HG03097 (cell line): ENCODE data around the gene NPIPA3.
"Not testable (repeated sequence)": the region's sequence is repeated elsewhere in the genome, so short reads cannot be mapped to it uniquely, and the experiment has no call there.

ENCODE experiments used
- ATAC-seq: cut with Tn5 transposase; IDR thresholded peaks from one replicate; pipeline ENCODE4 v1.9.1; 2021; ENCODE audit not compliant: unreplicated experiment, low FRiP score

The NPIPA3 gene

DNA sequence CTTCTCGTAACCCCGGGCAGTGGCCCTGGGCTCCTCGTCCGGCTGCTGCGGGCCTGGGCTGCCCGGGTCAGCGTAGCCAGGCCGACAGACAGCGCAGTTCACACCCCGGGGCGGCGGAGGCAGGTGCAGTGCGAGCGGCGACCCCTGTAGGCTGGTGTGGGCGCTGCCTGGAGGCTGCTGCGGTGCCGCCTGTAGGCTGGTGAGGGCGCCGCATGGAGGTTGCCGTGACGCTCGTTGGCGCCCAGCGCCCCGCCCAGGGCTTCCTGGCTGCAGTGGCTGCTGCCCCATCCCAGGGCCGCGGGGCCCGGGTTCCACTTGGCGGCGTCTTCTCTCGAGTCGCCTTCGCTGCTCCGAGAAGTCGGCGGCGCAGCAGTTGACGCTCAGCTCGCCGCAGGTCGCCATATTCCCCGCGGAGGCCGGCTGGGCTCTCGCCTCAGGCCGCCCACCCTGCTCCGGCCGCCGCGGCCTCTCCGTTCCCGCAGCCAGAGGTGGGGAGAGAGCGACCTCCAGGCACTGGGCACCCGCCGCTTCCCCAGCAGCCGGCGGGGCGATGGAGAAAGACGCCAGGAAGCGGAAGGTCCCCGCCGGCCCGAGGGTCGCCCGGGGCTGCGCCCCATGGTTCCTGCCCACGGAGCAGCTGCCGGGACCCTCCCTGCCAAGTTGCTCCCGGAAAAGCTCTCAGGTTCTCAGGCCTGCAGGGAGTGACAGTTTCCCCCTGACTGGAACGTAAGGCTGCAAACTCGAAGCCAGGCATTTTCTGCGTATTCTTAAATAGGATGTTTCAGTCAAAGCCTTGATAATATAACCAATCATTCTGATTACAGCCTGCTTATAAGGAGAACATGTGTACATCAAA lies at the start of gene NPIPA3:
Gene NPIPA3 (plus strand): TSS at position 256 of the 856 bp plus-strand sequence. CDS start 5,533 bp downstream, outside the sequence.
- ATAC-seq, result peak; percentile 97

DNA sequence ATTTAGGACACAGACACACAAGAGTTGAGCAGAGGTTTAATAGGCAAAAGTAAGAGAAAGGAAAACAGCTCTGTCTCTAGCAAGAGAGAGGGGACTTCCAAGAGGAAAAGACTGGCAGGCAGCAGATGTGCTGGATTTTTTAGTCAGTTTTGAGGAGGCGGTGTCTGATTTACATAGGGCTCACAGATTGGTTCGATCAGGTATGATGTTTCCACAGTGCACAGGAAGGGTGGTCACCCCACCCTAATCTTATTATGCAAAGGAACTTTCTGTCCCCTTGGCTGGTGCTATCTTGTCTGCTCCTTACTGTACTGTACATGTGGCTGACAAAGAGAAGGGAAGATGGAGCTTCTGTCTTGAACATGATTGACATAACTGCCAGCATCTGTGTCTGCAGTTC lies 45.1 kb upstream of the NPIPA3 start:
- ATAC-seq, result peak; percentile 73

DNA sequence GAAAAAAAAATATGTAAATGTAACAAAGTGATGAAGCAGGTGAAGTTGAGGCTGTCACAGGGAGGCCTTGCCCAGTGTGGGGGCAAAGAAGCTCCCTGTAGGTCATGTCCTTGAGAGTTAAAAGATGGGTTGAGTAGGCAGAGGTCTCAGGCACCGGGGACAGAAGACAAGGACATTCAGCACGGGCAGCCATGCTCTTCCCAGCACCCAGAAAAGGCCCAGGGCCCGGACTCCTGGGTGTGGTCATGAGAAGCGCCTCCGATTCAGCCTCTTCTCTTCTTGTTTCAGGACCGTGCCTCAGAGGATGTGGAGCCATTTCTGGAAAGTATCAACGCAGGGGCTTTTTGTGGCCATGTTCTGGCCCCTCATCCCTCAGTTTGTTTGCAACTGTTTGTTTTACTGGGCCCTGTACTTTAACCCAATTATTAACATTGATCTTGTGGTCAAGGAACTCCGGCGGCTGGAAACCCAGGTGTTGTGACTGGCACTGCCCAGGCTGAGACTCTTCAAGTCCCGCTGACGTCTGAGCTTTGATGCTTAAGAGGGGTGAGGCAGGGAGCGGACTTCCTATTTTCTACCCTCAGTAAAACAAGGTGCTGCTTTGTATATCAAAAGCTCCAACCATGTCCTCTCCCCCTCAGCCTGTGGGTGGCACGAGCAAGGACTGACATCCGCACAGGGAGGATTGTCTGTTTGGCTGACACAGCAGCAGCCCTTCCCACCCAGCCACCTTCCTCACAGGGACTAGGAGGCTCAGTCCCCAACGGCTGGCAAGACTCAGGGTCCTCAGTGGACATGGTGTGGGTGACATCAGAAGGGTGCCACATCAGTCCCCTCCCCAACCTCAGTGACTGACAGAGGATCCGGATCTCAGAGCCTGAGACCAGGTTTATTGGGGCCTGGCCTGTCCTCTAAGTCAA lies 35.6 kb upstream of the NPIPA3 start:
- ATAC-seq, result no peak

DNA sequence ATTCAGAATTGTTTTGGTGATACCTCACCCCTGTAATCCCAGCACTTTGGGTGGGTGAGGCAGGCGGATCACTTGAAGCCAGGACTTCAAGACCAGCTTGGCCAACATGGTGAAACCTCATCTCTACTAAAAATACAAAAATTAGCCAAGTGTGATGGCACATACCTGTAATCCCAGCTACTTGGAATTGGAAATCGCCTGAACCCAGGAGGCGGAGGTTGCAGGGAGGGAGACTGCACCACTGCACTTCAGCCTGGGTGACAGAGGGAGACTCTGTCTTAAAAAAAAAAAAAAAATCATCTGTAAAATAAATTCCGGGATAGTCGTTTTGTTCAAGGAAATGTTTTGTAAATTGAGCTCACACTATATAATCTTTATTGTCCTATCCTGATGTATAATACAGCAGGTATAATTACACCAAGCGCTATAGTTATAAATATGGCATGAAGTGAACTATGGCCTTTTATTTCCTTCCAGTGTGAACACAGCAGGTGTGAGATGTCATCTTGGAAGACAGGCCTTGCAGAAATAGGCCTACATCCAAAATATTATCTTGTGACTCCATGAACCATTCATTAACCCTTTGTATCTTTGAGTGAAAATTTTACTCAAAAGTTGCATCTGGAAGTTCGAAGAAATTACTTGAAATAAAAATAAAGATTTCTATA lies 34.5 kb upstream of the NPIPA3 start:
- ATAC-seq, result no peak

DNA sequence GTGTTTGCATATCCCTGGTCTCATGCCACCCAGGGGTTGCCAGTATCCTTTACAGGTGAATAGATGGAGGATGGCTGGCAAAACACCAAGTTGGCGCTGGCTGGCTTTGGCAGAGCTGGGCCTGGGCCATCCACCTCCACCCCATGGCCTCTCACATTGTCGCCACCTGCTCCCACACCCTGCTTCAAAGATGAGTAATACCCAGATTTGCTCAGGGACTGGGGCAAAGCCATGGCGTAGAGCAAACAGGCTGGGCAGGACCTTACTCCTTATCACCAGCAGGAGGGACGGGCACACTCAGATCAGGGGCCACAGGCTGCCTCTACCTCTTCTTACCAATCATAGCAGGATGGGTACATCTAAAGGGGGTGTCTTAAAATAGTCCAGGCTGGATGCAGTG lies 33.4 kb upstream of the NPIPA3 start:
- ATAC-seq, result no peak

DNA sequence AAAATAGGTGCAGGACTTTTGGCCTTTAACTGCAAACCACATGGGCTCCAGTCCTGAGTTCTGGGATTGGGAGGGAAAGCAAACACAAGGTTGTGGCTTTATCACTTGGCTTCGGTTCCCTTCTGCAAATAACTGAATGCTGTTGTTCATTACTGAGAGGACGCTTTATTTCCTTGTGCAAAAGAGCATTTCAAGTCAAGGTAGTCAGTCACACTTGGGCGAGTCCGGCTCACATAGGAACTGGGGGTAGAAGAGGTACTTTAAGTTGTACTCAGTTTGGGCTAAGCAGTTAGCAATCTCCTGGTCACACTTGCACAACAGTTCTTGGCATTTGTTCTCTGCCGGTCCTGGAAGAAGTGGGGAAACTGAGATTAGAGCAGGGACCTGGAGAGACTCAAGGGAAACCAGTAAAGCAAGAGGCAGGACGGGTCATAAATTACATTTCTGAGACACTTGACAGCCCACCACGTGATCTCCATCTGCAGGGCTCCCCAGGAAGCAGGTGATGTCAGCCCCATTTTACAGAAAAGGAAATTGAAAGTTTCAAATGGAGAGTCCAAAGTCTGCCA lies 30.7 kb upstream of the NPIPA3 start:
- peak; percentile 61 for ATAC-seq

DNA sequence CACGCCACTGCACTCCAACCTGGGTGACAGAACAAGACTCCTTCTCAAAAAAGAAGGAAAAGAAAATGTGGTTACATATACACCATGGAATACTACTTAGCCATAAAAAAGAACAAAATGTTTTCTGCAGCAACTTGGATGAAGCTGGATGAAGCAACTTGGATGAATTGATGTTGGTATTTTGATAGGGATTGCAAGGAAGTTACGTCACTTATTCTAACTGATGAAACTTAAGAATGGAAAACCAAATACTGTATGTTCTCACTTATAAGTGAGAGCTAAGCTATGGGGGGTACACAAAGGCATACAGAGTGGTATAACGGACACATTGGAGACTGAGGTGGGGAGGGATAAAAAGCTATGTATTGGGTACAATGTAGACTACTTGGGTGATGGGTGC lies 26.6 kb upstream of the NPIPA3 start:
- ATAC-seq, result no peak

DNA sequence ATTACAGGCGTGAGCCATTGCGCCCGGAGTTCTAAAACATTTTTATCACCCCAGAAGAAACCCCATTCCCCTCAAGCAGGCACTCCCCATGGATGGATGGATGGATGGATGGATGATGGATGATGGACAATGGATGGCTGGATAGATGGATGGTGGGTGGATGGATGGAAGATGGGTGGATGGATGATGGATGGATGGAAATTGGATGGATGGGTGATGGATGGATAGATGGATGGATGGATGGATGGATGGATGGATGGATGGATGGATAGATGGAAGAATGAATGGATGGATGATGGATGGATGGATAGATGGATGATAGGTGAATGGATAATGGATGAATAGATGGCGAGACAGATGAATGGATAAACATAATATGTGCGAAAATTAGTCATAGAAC lies 25.6 kb upstream of the NPIPA3 start:
- ATAC-seq, result no peak

DNA sequence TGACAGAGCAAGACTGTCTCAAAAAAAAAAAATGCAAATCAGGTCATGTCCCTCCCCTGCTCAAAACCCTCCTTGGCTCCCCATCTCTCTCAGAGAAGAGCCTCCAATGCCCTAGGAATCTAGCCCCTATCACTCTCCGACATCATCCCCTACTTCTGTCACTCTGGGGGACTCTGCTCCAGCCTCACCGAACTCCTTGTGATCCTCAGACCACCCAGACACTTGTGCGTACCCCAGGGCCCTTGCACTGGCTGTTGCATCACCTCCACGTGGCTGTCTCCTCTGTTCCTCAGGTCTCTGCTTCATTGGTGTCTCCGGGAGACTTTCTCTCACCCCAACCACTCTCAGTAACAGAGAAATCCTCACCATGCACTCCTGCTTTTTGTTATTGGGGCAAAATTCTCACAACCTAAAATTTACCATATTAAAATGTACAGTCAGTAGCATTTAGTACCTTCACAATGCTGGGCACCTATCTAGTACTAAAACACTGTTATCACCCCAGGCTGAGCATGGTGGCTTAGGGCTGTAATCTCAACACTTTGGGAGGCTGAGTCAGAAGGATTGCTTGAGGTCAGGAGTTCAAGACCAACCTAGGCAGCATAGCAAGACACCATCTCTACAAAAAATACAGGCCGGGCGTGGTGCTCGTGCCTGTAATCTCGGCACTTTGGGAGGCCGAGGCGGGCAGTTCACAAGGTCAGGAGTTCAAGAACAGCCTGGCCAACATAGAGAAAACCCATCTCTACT lies 24.3 kb upstream of the NPIPA3 start:
- ATAC-seq, result no peak

DNA sequence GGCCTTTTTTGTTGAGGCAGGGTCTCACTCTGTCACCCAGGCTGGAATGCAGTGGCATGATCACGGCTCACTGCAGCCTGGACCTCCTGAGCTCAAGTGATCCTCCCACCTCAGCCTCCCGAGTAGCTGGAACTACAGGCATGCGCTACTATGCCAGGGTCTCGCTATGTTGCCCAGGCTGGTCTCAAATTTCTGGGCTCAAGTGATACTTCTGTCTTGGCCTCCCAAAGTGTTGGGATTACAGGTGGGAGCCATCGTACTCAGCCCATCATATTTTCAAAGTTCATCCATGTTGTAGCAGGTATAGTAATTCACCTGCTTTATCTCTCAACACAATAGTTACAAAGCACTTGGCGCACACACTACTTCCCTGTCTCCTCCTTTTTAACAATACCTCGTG lies 22.8 kb upstream of the NPIPA3 start:
- not testable (repeated sequence) for ATAC-seq

DNA sequence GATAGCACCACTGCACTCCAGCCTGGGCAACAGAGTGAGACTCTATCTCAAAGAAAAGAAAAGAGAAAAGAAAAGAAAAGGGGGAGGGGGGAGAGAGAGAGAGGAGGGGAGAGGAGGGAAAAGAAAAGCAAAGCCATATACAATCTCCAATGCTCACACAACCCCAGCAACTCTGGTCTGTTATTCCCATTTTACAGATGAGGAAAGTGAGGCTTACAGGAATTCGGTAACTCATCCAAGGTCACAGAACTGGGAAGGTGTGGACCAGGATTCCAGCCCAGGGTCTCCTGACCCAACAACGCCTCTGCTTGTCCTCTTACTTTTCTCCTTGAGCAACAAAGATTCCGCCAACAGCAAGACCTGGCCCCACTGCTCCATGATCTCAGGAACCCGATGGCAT lies 22.1 kb upstream of the NPIPA3 start:
- no peak for ATAC-seq

DNA sequence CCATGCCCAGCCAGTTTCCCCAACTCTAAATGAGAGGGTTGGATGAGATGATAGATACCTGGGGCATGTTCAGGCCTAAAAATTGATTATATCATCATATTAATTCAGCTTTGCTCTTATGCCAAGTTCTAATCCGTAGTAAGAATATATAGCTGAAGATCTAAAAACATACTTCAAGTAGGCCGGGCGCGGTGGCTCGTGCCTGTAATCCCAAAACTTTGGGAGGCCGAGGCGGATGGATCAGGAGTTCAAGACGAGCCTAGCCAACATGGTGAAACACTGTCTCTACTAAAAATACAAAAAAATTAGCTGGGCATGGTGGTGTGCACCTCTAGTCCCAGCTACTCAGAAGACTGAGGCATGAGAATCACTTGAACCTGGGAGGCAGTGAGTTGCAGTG lies 21.1 kb upstream of the NPIPA3 start:
- ATAC-seq, result no peak

DNA sequence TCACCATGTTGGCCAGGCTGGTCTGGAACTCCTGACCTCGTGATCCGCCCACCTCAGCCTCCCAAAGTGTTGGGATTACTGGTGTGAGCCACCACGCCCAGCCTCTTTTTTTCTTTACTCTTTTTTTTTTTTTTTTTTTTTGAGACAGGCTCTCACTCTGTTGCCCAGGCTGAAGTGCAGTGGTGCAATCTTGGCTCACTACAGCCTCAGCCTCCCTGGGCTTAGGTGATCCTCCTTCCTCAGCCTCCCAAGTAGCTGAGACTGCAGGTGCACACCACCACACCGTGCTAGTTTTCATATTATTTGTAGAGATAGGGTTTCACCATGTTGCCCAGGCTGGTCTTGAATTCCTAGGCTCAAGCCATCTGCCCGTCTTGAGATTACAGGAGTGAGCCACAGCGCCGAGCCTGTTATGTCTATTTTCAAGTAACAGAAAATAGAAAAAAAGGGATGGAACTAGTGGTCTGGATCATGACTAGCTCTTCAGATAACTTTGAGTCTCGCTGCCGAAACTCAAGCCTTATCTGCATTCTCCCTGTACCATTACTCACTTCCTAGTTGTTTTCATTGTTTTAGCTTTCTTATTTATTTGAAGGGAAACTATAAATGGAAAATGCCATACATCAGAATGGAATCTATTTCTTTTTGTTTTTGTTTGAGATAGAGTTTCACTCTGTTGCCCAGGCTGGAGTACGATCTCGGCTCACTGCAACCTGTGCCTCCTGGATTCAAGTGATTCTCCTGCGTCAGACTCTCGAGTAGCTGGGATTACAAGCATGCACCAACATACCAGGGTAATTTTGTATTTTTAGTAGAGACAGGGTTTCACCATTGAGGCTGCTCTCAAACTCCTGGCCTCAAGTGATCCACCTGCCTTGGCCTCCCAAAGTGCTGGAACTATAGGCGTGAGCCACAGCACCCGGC lies 17.1 kb upstream of the NPIPA3 start:
- not testable (repeated sequence) for ATAC-seq

DNA sequence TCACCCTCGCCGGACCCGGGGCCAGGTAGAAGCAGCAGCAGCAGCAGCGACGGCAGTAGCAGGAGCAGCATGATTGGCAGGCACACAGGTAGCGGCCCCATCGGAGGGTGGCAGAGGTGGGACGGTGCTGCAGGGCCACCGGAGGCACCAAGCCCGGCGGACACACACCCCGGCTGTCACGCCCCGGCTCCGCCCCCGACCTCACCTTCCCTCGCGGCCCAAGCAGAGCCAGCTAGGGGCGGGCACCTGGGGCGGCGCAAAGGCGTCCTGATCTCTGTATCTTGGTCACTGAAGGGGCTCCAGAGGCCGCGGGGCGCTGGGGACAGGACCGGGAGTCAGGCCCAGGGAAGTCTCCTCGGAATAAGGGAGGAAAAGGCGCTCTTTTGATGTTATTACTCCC lies 9.1 kb upstream of the NPIPA3 start, which contains the start of gene PLA2G10:
Gene PLA2G10 (minus strand): TSS at position 180 of the 400 bp plus-strand sequence. CDS start 79 bp downstream, at position 101.
- not testable (repeated sequence) for ATAC-seq

DNA sequence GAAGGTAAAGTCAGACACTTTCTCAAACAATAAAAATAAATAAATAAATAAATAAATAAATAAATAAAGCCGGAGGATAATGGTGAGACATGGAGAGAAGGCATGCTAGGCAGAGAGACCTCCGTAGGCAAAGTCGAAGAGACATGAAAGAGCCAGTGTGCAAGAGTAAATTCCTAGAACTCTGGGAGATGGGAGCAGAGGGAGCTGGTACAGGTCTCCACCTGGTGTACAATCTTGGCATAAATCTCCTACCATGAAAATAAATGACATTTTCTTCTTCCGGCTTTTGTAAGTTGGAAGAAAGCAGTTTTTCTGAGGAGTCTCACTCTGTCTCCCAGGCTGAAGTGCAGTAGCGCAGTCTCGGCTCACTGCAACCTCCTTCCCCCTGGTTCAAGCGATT lies 1.4 kb upstream of the NPIPA3 start:
- not testable (repeated sequence) for ATAC-seq

DNA sequence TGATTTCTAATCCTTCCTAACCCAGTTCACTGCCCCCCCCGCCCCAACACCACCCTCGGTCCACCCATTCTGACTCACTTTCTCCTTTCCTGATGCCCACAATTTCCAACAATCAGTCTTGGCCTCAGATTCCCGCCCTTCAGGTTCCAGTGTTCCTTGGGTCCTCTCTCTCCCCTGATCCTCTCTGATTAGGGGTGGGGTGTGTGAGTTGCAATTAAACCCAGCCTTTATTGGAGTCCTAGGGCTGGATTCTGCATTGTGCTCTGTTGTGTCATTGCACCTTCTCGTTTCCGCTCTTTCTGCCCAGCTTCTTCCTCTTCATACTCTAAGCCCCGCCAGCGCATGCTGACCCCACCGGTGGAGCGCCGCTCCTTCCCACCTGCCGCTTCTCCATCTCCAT lies 539 bp upstream of the NPIPA3 start:
- not testable (repeated sequence) for ATAC-seq

DNA sequence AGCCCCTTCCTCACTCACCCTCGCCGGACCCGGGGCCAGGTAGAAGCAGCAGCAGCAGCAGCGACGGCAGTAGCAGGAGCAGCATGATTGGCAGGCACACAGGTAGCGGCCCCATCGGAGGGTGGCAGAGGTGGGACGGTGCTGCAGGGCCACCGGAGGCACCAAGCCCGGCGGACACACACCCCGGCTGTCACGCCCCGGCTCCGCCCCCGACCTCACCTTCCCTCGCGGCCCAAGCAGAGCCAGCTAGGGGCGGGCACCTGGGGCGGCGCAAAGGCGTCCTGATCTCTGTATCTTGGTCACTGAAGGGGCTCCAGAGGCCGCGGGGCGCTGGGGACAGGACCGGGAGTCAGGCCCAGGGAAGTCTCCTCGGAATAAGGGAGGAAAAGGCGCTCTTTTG lies 30.0 kb downstream of the NPIPA3 start:
- ATAC-seq, result not testable (repeated sequence)

DNA sequence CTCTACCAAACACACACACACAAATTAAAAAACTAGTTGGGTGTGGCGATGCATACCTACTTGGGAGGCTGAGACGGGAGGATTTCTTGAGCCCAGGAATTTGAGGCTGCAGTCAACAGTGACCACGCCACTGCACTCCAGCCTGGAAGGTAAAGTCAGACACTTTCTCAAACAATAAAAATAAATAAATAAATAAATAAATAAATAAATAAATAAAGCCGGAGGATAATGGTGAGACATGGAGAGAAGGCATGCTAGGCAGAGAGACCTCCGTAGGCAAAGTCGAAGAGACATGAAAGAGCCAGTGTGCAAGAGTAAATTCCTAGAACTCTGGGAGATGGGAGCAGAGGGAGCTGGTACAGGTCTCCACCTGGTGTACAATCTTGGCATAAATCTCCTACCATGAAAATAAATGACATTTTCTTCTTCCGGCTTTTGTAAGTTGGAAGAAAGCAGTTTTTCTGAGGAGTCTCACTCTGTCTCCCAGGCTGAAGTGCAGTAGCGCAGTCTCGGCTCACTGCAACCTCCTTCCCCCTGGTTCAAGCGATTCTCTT lies 37.7 kb downstream of the NPIPA3 start:
- not testable (repeated sequence) for ATAC-seq
